ENCODE measurements around the gene PRKCH. TPM values are rescaled to one million over a fixed set of nuclear protein-coding genes. Genes with fewer than 3 reads are reported as not detected.

The PRKCH gene
- total RNA-seq, 1 experiment from 2014 or later: 18.3 TPM

DNA sequence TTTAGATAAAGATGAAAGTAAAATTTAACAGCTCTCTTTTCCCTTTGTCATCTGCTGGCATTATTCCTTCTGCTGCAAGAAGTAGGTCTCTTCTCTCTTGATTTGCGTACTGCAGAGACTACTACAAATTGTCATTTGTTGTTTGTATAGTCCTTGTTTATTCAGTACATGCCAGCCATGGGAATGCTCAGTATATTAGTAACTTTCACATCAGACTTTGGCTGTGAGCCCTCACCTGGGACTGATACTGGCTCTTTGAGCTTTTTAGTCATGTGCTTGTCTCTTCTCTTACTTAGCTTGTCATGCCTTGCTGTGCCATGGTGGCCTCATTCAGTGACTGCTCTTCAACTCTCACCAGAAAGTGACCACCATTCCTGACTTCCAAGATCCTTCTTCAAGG lies 169.8 kb downstream of the PRKCH start:
- intact Hi-C loops (cut with micrococcal nuclease; ENCODE audit: unreplicated experiment): no loop called here
- H3K4me3 ChIP-seq (ENCODE audit: low read depth, low read length): no peak overlapping the region
- no peak overlapping the region for H3K4me3 Mint-ChIP-seq (ENCODE audit: unreplicated experiment)
- POLR2A ChIA-PET: no interaction called here
- CTCF ChIA-PET: no interaction called here
- no peaks in the 10 kb centered on the region for H3K36me3 Mint-ChIP-seq (ENCODE audit: insufficient read depth, unreplicated experiment)
- peaks cover 47% of the 10 kb centered on the region for H3K4me1 ChIP-seq
- H3K9me3 ChIP-seq: no peaks in the 10 kb centered on the region
- H3K9me3 Mint-ChIP-seq (ENCODE audit: unreplicated experiment): no peaks in the 10 kb centered on the region
- no TSS peak for BruUV-seq (replicated peaks)
- H3K27me3 ChIP-seq (replicated peaks; ENCODE audit: control insufficient read depth, insufficient read depth, low read length): no peaks in the 10 kb centered on the region
- TF ChIP-seq, protein P1, sequence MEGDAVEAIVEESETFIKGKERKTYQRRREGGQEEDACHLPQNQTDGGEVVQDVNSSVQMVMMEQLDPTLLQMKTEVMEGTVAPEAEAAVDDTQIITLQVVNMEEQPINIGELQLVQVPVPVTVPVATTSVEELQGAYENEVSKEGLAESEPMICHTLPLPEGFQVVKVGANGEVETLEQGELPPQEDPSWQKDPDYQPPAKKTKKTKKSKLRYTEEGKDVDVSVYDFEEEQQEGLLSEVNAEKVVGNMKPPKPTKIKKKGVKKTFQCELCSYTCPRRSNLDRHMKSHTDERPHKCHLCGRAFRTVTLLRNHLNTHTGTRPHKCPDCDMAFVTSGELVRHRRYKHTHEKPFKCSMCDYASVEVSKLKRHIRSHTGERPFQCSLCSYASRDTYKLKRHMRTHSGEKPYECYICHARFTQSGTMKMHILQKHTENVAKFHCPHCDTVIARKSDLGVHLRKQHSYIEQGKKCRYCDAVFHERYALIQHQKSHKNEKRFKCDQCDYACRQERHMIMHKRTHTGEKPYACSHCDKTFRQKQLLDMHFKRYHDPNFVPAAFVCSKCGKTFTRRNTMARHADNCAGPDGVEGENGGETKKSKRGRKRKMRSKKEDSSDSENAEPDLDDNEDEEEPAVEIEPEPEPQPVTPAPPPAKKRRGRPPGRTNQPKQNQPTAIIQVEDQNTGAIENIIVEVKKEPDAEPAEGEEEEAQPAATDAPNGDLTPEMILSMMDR (IDR thresholded peaks at IDR 0.05; ENCODE audit: insufficient read depth in 1 of 2, low read depth in 1 of 2, low read length in 1 of 2, severe bottlenecking in 1 of 2, unreplicated experiment in 1 of 2): no peak
- DNase-seq: no peak
- no peak overlapping the region for H3K27ac Mint-ChIP-seq (ENCODE audit: unreplicated experiment)
- no peaks in the 10 kb centered on the region for H3K27me3 Mint-ChIP-seq (ENCODE audit: insufficient read depth, unreplicated experiment)
- peaks cover 6% of the 10 kb centered on the region for H3K4me1 Mint-ChIP-seq (ENCODE audit: low read depth, unreplicated experiment)
- no peaks in the 10 kb centered on the region for H3K36me3 ChIP-seq (ENCODE audit: control insufficient read depth, insufficient read depth, low read length)

DNA sequence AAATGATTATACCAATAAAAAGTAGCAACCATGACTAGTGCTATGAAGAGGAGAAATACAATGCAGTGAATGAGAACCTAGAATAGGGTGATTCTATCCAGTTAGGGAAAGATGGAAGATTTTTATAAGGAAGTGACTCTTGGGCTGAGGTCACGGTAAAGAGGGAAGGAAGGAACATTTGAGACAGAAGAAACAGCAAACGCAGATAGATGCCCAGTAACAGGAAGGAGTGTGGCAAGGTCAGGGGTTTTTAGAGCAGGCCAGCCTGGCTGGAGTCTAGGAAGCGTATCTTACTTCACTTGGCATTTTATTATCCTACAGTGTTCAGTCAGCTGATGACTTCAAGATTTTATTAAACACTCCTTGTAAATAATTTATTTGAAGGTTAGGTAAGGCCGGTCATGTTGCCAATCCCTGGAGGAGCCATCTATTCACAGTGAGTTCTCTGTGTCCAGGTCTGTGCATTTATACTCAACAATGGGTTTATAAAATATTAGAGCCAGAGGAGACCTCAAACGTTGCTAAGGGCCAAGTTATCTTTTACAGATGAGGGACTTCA lies 170.6 kb downstream of the PRKCH start:
- POLR2A ChIA-PET: no interaction called here
- DNase-seq: no peak
- Histone ChIP-seq H3K4me3 (ENCODE audit: low read depth, low read length) (no peak overlapping the region), H3K9me3 (no peaks in the 10 kb centered on the region), H3K4me1 (peaks cover 47% of the 10 kb centered on the region), H3K36me3 (ENCODE audit: control insufficient read depth, insufficient read depth, low read length) (no peaks in the 10 kb centered on the region), H3K27me3 (replicated peaks; ENCODE audit: control insufficient read depth, insufficient read depth, low read length) (no peaks in the 10 kb centered on the region)
- Mint-ChIP-seq H3K27me3 (ENCODE audit: insufficient read depth, unreplicated experiment) (no peaks in the 10 kb centered on the region), H3K36me3 (ENCODE audit: insufficient read depth, unreplicated experiment) (no peaks in the 10 kb centered on the region), H3K4me1 (ENCODE audit: low read depth, unreplicated experiment) (peaks cover 6% of the 10 kb centered on the region), H3K9me3 (ENCODE audit: unreplicated experiment) (no peaks in the 10 kb centered on the region), H3K4me3 (ENCODE audit: unreplicated experiment) (no peak overlapping the region), H3K27ac (ENCODE audit: unreplicated experiment) (no peak overlapping the region)
- intact Hi-C loops (cut with micrococcal nuclease; ENCODE audit: unreplicated experiment): loop anchor here (2.0 kb wide), 1 partner anchor 45 kb away; no protein-coding TSS in a partner anchor
- no TSS peak for BruUV-seq (replicated peaks)
- TF ChIP-seq, protein P1 (IDR thresholded peaks at IDR 0.05; ENCODE audit: insufficient read depth in 1 of 2, low read depth in 1 of 2, low read length in 1 of 2, severe bottlenecking in 1 of 2, unreplicated experiment in 1 of 2): no peak
- CTCF ChIA-PET: no interaction called here

DNA sequence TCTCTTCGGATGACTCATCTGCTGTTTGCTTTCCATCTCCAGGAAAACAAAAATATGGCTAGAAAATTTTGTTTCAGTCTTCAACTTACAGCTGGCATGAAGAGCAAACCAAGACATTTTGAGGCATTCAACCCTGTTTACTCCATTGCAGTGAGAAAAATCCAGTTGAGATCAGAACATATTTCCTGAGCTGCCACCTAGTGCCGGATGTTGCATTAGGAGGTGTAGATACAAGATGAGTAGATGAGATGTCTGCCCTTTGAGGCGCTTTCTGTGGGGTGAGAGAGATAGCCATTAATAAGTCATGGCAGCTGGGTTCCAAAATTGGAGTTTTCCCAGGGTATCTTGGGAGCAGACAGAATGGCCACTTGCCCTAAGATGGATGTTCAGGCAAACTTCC lies 171.1 kb downstream of the PRKCH start:
- H3K4me1 ChIP-seq: peaks cover 47% of the 10 kb centered on the region
- H3K27me3 ChIP-seq (replicated peaks; ENCODE audit: control insufficient read depth, insufficient read depth, low read length): no peaks in the 10 kb centered on the region
- intact Hi-C loops (cut with micrococcal nuclease; ENCODE audit: unreplicated experiment): loop anchor here (2.0 kb wide), 1 partner anchor 44 kb away; no protein-coding TSS in a partner anchor
- H3K4me1 Mint-ChIP-seq (ENCODE audit: low read depth, unreplicated experiment): peaks cover 6% of the 10 kb centered on the region
- H3K4me3 ChIP-seq (ENCODE audit: low read depth, low read length): no peak overlapping the region
- no peaks in the 10 kb centered on the region for H3K9me3 ChIP-seq
- no peaks in the 10 kb centered on the region for H3K36me3 ChIP-seq (ENCODE audit: control insufficient read depth, insufficient read depth, low read length)
- H3K27me3 Mint-ChIP-seq (ENCODE audit: insufficient read depth, unreplicated experiment): no peaks in the 10 kb centered on the region
- TF ChIP-seq, protein P1 (IDR thresholded peaks at IDR 0.05; ENCODE audit: insufficient read depth in 1 of 2, low read depth in 1 of 2, low read length in 1 of 2, severe bottlenecking in 1 of 2, unreplicated experiment in 1 of 2): no peak
- H3K36me3 Mint-ChIP-seq (ENCODE audit: insufficient read depth, unreplicated experiment): no peaks in the 10 kb centered on the region
- no TSS peak for BruUV-seq (replicated peaks)
- POLR2A ChIA-PET: no interaction called here
- no peak for DNase-seq
- CTCF ChIA-PET: no interaction called here
- no peak overlapping the region for H3K27ac Mint-ChIP-seq (ENCODE audit: unreplicated experiment)
- no peak overlapping the region for H3K4me3 Mint-ChIP-seq (ENCODE audit: unreplicated experiment)
- no peaks in the 10 kb centered on the region for H3K9me3 Mint-ChIP-seq (ENCODE audit: unreplicated experiment)
